ENCODE results near the gene PNO1.
"Not testable (repeated sequence)": the region's sequence is repeated elsewhere in the genome, so short reads cannot be mapped to it uniquely, and the experiment has no call there.

Gene PNO1

GRCh38 chr2:68157402-68158133, at the start of gene PNO1:
PNO1 (plus strand) TSS chr2:68157888; CDS start chr2:68157935, 47 bp downstream.
- TF ChIP-seq CTCF (IDR thresholded peaks at IDR 0.05; ENCODE audit: low read depth, low read length, missing control alignments) = no peak
- peak within 1 kb of the TSS; percentile 98 for H3K4me3 ChIP-seq (ENCODE audit: low read depth, low read length)
- peak; percentile 85 for DNase-seq (ENCODE audit: low read depth)

DNA sequence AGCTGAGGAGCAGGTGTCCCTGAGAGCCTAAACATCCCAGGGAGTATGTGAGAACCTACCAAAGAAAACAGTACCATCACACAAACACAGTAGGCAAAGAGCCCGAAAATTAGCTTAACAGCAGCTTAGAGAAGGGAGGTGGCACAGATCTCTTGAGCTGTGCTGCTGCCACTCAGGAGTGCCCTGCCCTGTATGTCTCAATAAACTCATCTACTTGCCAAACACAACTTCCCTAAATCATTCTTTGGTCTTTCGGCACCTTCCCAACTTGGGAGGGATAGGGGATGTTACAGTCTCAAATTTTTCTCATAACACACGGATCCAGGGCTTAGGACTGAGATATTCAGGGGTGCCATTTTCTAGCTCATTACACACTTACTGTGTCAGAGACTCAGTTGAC, 49.6 kb upstream of the PNO1 start:
- no peak overlapping the region for H3K4me3 ChIP-seq (ENCODE audit: low read depth, low read length)
- TF ChIP-seq CTCF (IDR thresholded peaks at IDR 0.05; ENCODE audit: low read depth, low read length, missing control alignments) = no peak
- DNase-seq (ENCODE audit: low read depth) = no peak

- H3K4me3 ChIP-seq (ENCODE audit: low read depth, low read length) = no peak overlapping the region
- DNase-seq (ENCODE audit: low read depth) = no peak
- TF ChIP-seq CTCF (IDR thresholded peaks at IDR 0.05; ENCODE audit: low read depth, low read length, missing control alignments) = peak; percentile 39
Observed at GRCh38 chr2:68110102-68110501, 47.6 kb upstream of the PNO1 start.

DNA sequence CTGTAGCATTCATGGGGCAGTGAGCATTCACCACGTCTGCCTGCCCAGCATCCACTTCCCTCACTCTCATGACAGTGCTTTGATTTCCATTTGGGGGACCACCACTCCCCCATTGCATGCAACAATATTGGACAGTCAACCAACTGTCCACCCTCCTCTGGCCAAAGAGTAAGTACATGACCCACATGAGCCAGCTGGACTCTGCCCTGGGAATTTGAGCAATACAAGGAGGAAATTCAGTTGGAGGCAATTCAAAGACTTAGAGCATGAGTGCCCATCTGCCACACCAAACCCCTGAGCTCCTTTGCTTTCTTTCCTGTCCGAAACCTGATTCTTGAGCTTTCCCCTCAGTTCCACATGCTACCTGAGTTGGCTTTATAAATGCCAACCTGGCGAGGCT, 41.7 kb upstream of the PNO1 start:
- H3K4me3 ChIP-seq (ENCODE audit: low read depth, low read length) = no peak overlapping the region
- TF ChIP-seq CTCF (IDR thresholded peaks at IDR 0.05; ENCODE audit: low read depth, low read length, missing control alignments) = no peak
- no peak for DNase-seq (ENCODE audit: low read depth)

GRCh38 chr2:68117922-68118321, 39.8 kb upstream of the PNO1 start:
- DNase-seq (ENCODE audit: low read depth); H3K4me3 ChIP-seq (ENCODE audit: low read depth, low read length): not testable (repeated sequence)

GRCh38 chr2:68118816-68119215, 38.9 kb upstream of the PNO1 start:
- DNase-seq (ENCODE audit: low read depth) = no peak
- TF ChIP-seq CTCF (IDR thresholded peaks at IDR 0.05; ENCODE audit: low read depth, low read length, missing control alignments) = no peak

DNA sequence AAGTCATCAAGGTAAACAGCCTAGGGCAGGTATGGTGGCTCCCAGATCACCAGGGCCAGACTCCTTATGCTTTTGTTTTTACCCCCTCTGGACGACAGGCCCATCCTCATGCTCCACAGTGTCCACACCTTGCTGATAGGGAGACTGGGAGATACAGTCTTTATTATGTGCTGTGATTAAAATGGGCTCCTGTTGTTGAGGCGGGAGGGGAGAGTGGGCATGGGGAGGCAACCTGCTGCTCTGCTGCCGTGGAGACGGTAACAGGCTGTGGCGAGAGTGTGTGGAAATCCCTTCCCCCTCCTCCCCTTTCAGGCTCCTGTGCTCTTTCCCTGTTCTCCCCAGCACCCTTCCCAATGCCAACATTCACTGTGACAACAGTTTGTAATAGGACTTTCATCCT, 38.2 kb upstream of the PNO1 start:
- H3K4me3 ChIP-seq (ENCODE audit: low read depth, low read length) = no peak overlapping the region
- DNase-seq (ENCODE audit: low read depth) = no peak
- TF ChIP-seq CTCF (IDR thresholded peaks at IDR 0.05; ENCODE audit: low read depth, low read length, missing control alignments) = no peak

More at GRCh38 chr2:68118816-68119215, 38.9 kb upstream of the PNO1 start:
- H3K4me3 ChIP-seq (ENCODE audit: low read depth, low read length) = no peak overlapping the region
